Inferior parietal cortex (tissue), 1 donor: ENCODE data around the gene TAS1R2.
"Not testable (repeated sequence)": the region's sequence is repeated elsewhere in the genome, so short reads cannot be mapped to it uniquely, and the experiment has no call there.

Source experiments
- DNase-seq: peaks from one replicate; pipeline ENCODE4 v3.0.0-alpha.2; 2016; ENCODE audit errors: extremely low spot score

The TAS1R2 gene

DNA sequence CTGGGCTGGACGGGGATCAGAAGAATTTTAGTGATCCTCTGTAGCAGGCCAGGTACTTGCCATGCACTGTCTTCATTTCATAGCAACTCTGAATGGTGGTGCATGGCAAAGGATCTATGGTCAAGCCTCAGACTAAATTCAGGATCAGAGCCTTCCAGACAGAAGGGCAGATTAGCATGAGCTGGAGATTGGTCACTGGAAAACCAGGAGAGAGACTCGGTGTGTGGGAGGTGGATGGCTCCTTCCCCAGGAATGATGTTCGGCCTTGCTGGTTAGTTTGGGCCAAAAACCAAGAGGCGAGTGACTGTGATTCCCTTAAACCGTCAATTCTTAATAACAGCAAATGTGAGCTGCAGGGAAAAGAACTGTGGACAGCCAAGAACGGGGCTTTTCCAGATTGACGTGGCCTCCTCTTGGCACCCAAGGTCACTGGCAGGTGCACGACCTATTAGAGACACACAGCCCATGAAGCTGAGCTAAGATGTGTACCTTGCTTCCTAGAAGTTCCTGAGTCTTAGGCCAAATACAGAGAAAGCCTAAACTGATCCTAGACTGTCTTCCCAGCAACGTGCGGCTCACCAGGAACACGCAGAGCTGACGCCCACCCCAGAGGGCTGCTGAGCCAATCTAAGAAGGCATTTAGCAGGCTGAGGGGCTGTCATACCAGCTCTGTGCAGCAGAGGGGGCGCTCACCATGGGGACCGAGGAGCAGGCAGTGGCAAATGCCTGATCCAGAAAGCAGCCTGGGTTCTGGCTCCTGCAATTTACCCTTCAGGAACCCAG lies 24.4 kb upstream of the TAS1R2 start:
- DNase-seq: peak; percentile 83

DNA sequence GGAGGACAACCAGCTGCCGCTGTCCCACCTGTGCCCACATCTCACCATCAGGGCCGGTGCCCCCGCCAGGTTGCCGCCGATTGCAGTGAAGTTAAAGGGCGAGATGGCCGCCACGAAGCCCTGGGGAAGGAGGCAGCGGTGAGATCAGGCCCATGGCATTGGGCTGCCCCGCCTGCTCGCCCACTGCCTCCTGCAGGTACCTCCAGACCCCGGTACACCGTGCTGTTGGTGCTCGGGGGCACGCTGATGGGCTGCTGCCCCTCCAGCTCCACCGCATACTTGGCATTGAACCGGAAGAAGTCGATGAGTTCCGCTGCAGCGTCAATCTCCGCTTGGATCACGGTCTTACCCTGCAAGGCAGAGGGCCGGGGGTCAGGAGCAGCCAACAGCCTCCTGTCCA lies 23.6 kb upstream of the TAS1R2 start:
- no peak for DNase-seq

GRCh38 chr1:18882486-18882885 lies 23.0 kb upstream of the TAS1R2 start:
- DNase-seq: peak; percentile 26

GRCh38 chr1:18881642-18882431 lies 22.4 kb upstream of the TAS1R2 start:
- no peak for DNase-seq

DNA sequence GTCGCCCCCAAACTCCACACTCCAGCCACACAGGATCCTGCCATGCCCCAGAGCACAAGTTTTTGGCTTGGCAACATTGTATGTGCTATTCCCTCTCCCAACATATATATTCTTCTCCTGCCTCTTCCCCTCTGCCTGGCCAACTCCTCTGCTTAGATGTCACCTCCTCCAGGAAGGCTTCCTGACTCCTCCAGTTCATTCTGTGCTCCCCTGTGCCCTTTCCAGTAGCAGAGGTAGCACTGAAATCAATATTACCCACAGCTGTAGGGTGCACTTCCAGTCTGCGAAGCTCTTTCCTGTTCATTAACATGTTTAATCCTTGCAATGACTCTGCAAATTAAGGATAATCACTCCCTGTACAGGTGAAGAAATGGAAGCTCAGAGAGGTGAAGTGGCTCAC lies 21.7 kb upstream of the TAS1R2 start:
- no peak for DNase-seq

- DNase-seq: no peak
These were observed 21.1 kb upstream of the TAS1R2 start for GRCh38 chr1:18880585-18880984.

- DNase-seq: no peak
These were observed 20.4 kb upstream of the TAS1R2 start for GRCh38 chr1:18879791-18880309.

DNA sequence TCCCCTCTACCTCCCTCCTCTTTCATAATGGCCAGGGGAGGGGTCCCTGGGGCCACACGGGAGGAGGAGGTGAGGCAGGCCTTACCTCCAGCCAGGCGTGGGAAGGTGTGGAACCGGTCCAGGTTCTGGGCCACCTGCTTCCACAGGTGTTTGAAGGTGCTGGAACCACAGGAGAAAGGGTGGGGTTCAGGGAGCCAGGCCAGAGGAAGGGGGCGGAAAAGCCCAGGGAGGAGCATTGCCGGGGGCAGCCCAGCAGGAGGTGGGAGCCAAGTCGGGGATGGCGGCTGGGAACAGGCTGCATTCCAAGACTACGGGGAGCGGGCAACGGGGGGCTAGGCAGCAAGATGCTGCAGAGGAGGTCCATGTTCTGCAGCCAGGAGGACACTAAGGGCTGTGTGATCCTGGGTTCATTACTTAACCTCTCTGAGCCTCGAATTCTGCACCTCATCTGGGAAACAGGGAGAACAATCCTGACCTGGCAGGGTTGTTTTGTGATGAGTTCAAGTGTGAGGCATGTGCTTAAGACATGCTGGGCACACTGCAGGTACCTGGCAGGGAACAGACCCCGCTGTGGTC lies 19.8 kb upstream of the TAS1R2 start:
- DNase-seq: no peak

- no peak for DNase-seq
These were observed 19.2 kb upstream of the TAS1R2 start for GRCh38 chr1:18878538-18879214.

DNA sequence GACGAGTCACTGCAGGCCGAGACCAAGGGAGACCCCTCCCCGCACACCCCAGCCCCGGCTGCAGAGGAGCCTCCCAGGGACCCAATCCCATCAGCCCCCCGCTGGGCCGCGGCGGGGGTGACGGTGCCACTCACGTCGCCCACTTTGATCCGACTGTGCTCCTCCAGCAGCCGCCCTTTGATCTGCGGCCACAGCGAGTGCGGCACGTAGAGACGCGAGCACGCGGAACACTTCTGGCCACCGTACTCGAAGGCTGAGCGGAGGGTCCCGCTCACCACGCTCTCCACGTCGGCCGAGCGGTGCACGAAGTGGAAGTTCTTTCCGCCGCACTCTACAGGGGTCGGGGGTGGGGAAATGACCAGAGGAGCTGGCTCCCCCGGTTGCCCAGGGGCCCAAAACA lies 17.8 kb upstream of the TAS1R2 start:
- no peak for DNase-seq

- no peak for DNase-seq
These were observed 16.8 kb upstream of the TAS1R2 start for GRCh38 chr1:18876210-18876609.

GRCh38 chr1:18875796-18876128 lies 16.3 kb upstream of the TAS1R2 start:
- DNase-seq: no peak

- peak; percentile 86 for DNase-seq
These were observed 15.8 kb upstream of the TAS1R2 start for GRCh38 chr1:18875107-18875795.

DNA sequence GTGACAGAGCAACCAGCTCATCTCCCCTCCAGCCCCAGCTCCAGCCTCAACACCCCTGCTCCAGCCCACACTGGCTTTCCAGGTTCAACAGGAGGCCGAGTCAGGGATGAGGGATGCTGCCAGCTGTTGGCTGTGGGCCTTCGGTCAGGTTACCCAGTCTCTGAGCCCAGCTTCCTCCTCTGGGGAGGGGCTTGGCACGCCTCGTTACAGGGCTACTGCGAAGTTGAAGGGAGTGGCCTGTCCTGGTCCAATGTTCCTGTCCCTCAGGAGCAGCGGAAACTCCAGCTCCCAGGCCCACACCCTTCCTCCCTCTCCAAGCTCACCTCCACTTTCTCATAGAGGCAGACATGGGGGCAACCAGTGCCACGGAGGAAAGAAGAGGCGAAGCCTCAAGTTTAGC lies 15.1 kb upstream of the TAS1R2 start:
- no peak for DNase-seq

DNA sequence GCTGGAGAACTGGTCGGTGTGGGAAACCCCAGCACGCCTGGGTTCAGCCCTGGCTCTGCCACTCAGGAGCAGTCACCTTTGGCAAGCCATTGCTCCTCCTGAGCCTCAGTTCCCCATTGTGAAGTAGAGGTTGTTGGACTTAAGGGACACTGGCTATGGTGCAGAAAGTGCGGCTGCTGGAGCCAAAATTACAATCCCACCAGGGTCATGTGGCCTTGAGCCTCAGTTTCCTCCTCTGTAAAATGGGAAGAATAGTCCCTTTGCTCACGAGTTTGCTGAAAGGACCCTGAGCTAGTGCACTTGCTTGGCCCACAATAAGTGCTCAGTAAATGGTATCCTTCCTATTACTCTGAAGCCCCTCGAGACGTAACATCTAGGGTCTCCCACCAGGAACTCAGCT lies 14.6 kb upstream of the TAS1R2 start:
- no peak for DNase-seq

- no peak for DNase-seq
These were observed 12.7 kb upstream of the TAS1R2 start for GRCh38 chr1:18872071-18872611.

DNA sequence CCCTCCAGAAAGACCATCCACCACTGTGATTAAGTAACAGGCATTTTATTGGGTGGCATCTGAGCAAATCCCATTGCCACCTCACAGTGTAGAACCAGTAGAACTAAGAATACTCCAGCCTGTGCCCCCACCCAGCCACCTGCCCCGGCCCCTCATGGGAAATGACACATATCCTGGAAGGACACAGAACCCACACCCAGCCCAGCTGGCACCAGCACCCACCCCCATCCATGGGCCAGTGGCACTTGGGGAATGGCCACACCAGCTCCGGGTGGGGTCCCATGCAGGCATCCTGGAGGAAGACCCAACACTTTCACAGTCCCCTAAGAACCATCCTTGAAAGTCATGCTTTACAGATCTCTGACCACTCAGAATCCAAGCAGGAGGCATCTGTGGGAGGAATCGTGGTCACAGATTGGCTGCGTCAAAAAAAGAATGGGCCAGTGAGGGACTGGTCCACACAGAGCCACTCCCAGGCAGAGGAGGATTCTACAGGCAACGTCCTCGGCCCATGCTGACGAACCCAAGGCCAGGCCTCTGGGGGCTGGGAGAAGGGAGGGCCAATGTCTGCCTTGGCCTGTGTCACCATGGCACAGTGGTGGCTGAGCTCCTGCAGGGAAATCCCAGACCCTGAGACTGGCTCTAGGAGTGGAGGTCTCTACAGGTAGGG lies 12.1 kb upstream of the TAS1R2 start:
- no peak for DNase-seq

- no peak for DNase-seq
These were observed 11.5 kb upstream of the TAS1R2 start for GRCh38 chr1:18870957-18871356.

- not testable (repeated sequence) for DNase-seq
These were observed 11.1 kb upstream of the TAS1R2 start for GRCh38 chr1:18870595-18870865.

DNA sequence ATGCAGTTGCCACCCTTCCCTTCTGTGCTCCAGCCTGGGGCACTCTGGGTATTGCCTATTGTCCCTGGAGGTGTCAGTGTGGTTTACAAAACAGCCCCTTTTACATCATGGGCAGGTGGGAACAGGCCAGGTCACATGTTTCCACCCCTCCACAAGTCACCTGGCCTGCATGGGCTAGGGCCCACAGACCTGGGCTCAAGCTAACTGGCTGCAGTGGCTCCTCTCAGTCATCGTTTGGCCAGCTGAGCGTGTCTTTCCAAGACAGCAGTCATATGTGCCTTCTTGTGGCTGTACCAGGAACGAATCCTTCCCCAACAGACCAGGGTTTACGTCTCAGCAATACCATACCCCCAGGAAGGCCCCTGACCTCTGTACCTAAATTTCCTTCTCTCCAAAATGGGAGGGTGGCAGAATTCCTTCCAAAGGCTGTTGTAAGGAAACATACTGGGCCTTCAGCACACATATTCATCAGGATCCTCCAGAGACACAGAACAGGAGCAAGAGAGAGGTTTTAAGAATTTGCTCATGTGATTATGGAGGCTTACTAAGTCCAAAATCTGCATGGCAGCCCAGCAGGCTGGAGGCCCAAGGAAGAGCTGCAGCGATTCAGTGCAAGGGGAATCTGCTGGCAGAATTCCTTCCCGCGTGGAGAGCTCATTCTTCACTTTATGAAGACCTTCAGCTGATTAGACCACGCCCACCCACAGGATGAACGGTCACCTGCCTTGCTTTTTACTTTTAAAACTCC lies 10.6 kb upstream of the TAS1R2 start:
- no peak for DNase-seq
